ENCODE results near the gene C1QA.
A peak's percentile ranks its signal among the peaks of the same experiment; 100 is the strongest.

C1QA gene

GRCh38 chr1:22606161-22606560, 30.3 kb upstream of the C1QA start:
- no peak for DNase-seq
- no peaks in the 10 kb centered on the region for H3K36me3 ChIP-seq
- H3K9me3 ChIP-seq (ENCODE audit: severe bottlenecking): no peaks in the 10 kb centered on the region
- no peak overlapping the region; the same call in 1 of the 2 replicates for H3K27ac ChIP-seq
- TF ChIP-seq CTCF (IDR thresholded peaks at IDR 0.05; ENCODE audit: low read depth, low read length): no peak
- no peak overlapping the region for H3K4me3 ChIP-seq (ENCODE audit: low read depth, low read length)
- no peaks in the 10 kb centered on the region for H3K27me3 ChIP-seq (ENCODE audit: insufficient read depth, low read depth, severe bottlenecking)

- Histone ChIP-seq H3K36me3 (no peaks in the 10 kb centered on the region), H3K4me3 (ENCODE audit: low read depth, low read length) (peak overlapping the region; percentile 5), H3K27ac (peak overlapping the region; percentile 76), H3K27me3 (ENCODE audit: insufficient read depth, low read depth, severe bottlenecking) (no peaks in the 10 kb centered on the region), H3K9me3 (ENCODE audit: severe bottlenecking) (no peaks in the 10 kb centered on the region)
- DNase-seq: no peak
- TF ChIP-seq CTCF (IDR thresholded peaks at IDR 0.05; ENCODE audit: low read depth, low read length): no peak
Measured at GRCh38 chr1:22607154-22607553, 29.3 kb upstream of the C1QA start.

- no peaks in the 10 kb centered on the region for H3K27me3 ChIP-seq (ENCODE audit: insufficient read depth, low read depth, severe bottlenecking)
- peak; percentile 37 for DNase-seq
- H3K27ac ChIP-seq: peak overlapping the region; percentile 76
- H3K4me3 ChIP-seq (ENCODE audit: low read depth, low read length): no peak overlapping the region
- H3K9me3 ChIP-seq (ENCODE audit: severe bottlenecking): no peaks in the 10 kb centered on the region
- TF ChIP-seq CTCF (IDR thresholded peaks at IDR 0.05; ENCODE audit: low read depth, low read length): no peak
- H3K36me3 ChIP-seq: no peaks in the 10 kb centered on the region
Measured at GRCh38 chr1:22608361-22608760, 28.1 kb upstream of the C1QA start.

DNA sequence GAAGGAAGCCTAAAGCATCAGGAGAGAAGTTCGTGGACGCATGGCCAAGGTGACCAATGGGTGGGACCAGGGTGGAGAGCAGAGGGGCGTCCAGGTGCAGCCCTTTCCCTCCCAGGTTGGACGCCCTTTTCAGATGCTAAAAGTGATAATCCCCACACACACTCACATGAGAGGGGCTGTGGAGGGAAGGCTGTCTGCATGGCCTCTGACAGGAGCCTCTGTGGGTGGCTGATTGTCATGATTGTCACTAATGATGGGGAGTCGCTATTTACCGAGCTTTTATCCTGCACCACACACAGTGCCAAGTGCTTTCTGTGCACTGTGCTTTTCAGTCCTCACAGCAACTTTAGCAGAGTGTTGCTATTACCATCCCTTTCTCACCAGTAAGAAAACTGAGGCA, 27.1 kb upstream of the C1QA start:
- H3K4me3 ChIP-seq (ENCODE audit: low read depth, low read length): no peak overlapping the region
- H3K27ac ChIP-seq: peak overlapping the region; percentile 76
- no peaks in the 10 kb centered on the region for H3K36me3 ChIP-seq
- H3K27me3 ChIP-seq (ENCODE audit: insufficient read depth, low read depth, severe bottlenecking): no peaks in the 10 kb centered on the region
- no peaks in the 10 kb centered on the region for H3K9me3 ChIP-seq (ENCODE audit: severe bottlenecking)
- TF ChIP-seq CTCF (IDR thresholded peaks at IDR 0.05; ENCODE audit: low read depth, low read length): no peak
- no peak for DNase-seq

DNA sequence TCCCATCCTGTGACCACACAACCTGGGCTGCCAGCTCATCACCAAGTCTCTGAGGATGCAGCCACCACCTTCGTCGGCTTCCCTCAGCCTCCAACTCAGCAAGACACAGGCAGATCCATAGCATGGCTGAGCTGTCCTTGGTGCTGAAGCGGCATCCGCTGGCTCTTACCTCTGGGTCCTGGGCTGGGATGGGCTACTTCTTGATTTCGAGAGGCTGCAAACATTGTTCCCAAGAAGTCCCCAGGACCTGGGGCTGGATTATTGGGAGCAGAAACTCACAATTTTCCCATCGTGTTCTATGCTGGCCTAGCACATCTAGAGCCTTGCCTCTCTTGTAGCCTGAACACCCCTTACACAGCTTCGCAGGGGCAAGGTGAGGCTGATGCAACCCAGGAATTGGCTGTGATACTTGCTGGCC, 24.9 kb upstream of the C1QA start:
- no peaks in the 10 kb centered on the region for H3K27me3 ChIP-seq (ENCODE audit: insufficient read depth, low read depth, severe bottlenecking)

More for the DNA sequence above, 24.9 kb upstream of the C1QA start:
- Histone ChIP-seq H3K27ac (peak overlapping the region; percentile 96), H3K9me3 (ENCODE audit: severe bottlenecking) (no peaks in the 10 kb centered on the region), H3K4me3 (ENCODE audit: low read depth, low read length) (no peak overlapping the region), H3K36me3 (no peaks in the 10 kb centered on the region)
- no peak for DNase-seq
- TF ChIP-seq CTCF (IDR thresholded peaks at IDR 0.05; ENCODE audit: low read depth, low read length): no peak
